ENCODE measurements around the gene VPS13C.
A peak's percentile ranks its signal among the peaks of the same experiment; 100 is the strongest.

Gene VPS13C

GRCh38 chr15:61856295-61856694 is 204.0 kb downstream of the VPS13C start:
- DNase-seq, result no peak

GRCh38 chr15:61853195-61853594 is 207.1 kb downstream of the VPS13C start:
- DNase-seq, result no peak

- DNase-seq, result no peak
These were observed 208.3 kb downstream of the VPS13C start for GRCh38 chr15:61851955-61852354.

GRCh38 chr15:61849447-61849846 is 210.8 kb downstream of the VPS13C start:
- DNase-seq, result no peak

GRCh38 chr15:61841466-61841865 is 218.8 kb downstream of the VPS13C start:
- no peak for DNase-seq

GRCh38 chr15:61840090-61840489 is 220.2 kb downstream of the VPS13C start:
- DNase-seq, result no peak

GRCh38 chr15:61839546-61839945 is 220.7 kb downstream of the VPS13C start:
- peak; percentile 53 for DNase-seq

- peak; percentile 50 for DNase-seq
These were observed 224.6 kb downstream of the VPS13C start for GRCh38 chr15:61835496-61836106.

- DNase-seq, result no peak
These were observed 225.2 kb downstream of the VPS13C start for GRCh38 chr15:61835029-61835428.

GRCh38 chr15:61834076-61834697 is 226.1 kb downstream of the VPS13C start:
- peak; percentile 67 for DNase-seq

GRCh38 chr15:61832223-61832622 is 228.0 kb downstream of the VPS13C start:
- no peak for DNase-seq

GRCh38 chr15:61831505-61831921 is 228.7 kb downstream of the VPS13C start:
- no peak for DNase-seq

- DNase-seq, result peak; percentile 1
These were observed 229.5 kb downstream of the VPS13C start for GRCh38 chr15:61830536-61831330.

GRCh38 chr15:61829514-61829889 is 230.7 kb downstream of the VPS13C start:
- no peak for DNase-seq

GRCh38 chr15:61828860-61829513 is 231.3 kb downstream of the VPS13C start:
- no peak for DNase-seq

GRCh38 chr15:61828008-61828407 is 232.2 kb downstream of the VPS13C start:
- no peak for DNase-seq

GRCh38 chr15:61827131-61827530 is 233.1 kb downstream of the VPS13C start:
- DNase-seq, result no peak

GRCh38 chr15:61824291-61824690 is 236.0 kb downstream of the VPS13C start:
- no peak for DNase-seq

GRCh38 chr15:61822511-61822910 is 237.7 kb downstream of the VPS13C start:
- DNase-seq, result no peak

- no peak for DNase-seq
These were observed 239.3 kb downstream of the VPS13C start for GRCh38 chr15:61820951-61821350.

- DNase-seq, result no peak
These were observed 240.0 kb downstream of the VPS13C start for GRCh38 chr15:61820212-61820611.

GRCh38 chr15:61819386-61819785 is 240.9 kb downstream of the VPS13C start:
- DNase-seq, result no peak

GRCh38 chr15:61818801-61819200 is 241.4 kb downstream of the VPS13C start:
- no peak for DNase-seq

GRCh38 chr15:61816856-61817255 is 243.4 kb downstream of the VPS13C start:
- DNase-seq, result no peak

All from fibroblast of skin of right biceps (primary cell).